Smooth muscle cell (in vitro differentiated cells): ENCODE measurements around the gene SAPCD1. TPM values are rescaled to one million over a fixed set of nuclear protein-coding genes. Genes with fewer than 3 reads are reported as not detected.
"Not testable (repeated sequence)": the region's sequence is repeated elsewhere in the genome, so short reads cannot be mapped to it uniquely, and the experiment has no call there.

Source experiments
- DNase-seq: peaks from one replicate; lab custom pipeline; 2025; ENCODE audit not compliant: unreplicated experiment; lab: John Stamatoyannopoulos, UW
- H2AFZ ChIP-seq: fragments of 200-600 bp; sonication (generic); 2 replicates; pipeline ENCODE4 v1.6.0; 2016; ENCODE audit warnings: antibody characterized with exemption, low read depth, mild to moderate bottlenecking
- H3F3A ChIP-seq: fragments of 200-600 bp; sonication (generic); 2 replicates; pipeline ENCODE4 v1.6.0; 2017; ENCODE audit warnings: antibody characterized with exemption, low read depth
- H3K27ac ChIP-seq: fragments of 200-600 bp; sonication (generic); 2 replicates; pipeline ENCODE4 v1.5.1; 2016; ENCODE audit warnings: low read depth, mild to moderate bottlenecking
- H3K27me3 ChIP-seq: fragments of 200-600 bp; sonication (generic); 2 replicates; pipeline ENCODE4 v1.6.1; 2016; ENCODE audit warnings: low read depth, mild to moderate bottlenecking
- H3K36me3 ChIP-seq: fragments of 200-600 bp; sonication (generic); 2 replicates; pipeline ENCODE4 v1.5.1; 2016; ENCODE audit warnings: low read depth
- H3K4me1 ChIP-seq: fragments of 200-600 bp; sonication (generic); 2 replicates; pipeline ENCODE4 v1.5.1; 2016; ENCODE audit warnings: low read depth
- H3K4me2 ChIP-seq: fragments of 200-600 bp; sonication (generic); 2 replicates; pipeline ENCODE4 v1.6.0; 2016; ENCODE audit warnings: mild to moderate bottlenecking
- H3K4me3 ChIP-seq: fragments of 200-600 bp; sonication (generic); 2 replicates; pipeline ENCODE4 v1.5.1; 2016; ENCODE audit warnings: mild to moderate bottlenecking
- H3K79me2 ChIP-seq: fragments of 200-600 bp; sonication (generic); 2 replicates; pipeline ENCODE4 v1.6.0; 2016; ENCODE audit warnings: low read depth, mild to moderate bottlenecking
- H3K9ac ChIP-seq: fragments of 200-600 bp; sonication (generic); 2 replicates; pipeline ENCODE4 v1.6.0; 2016; ENCODE audit warnings: low read depth
- H3K9me3 ChIP-seq: fragments of 200-600 bp; sonication (generic); replicated peaks from 2 replicates; pipeline ENCODE4 v1.5.1; 2016; ENCODE audit warnings: low read depth
- H4K20me1 ChIP-seq: fragments of 200-600 bp; sonication (generic); 2 replicates; pipeline ENCODE4 v1.6.0; 2016; ENCODE audit warnings: low read depth
- whole genome bisulfite sequencing: methylation state at CpG from one replicate; pipeline ENCODE4 v1.1.7; 2016; ENCODE audit warnings: low lambda C conversion rate; 5-methylcytosine and 5-hydroxymethylcytosine counted together
- polyA plus RNA-seq: library from polyadenylated mRNA; unstranded; fragments of >200 nt; fragmentation: Nextera tagmentation; extraction: Ambion mirVana; gene quantifications from 2 replicates; pipeline ENCODE4 v1.2.1, GENCODE V29; 2016
- small RNA-seq: library from RNA; depleted of rRNA; stranded (forward); fragments of <200 nt; gene quantifications from one replicate; pipeline ENCODE3, GENCODE V24; 2014
- total RNA-seq: library from RNA; depleted of rRNA; stranded (reverse); fragments of >200 nt; gene quantifications from 2 replicates; pipeline ENCODE4 v1.2.3, GENCODE V29; 2014
- TF ChIP-seq, protein P1 (sequence below): fragments of 200-600 bp; sonication (generic); IDR thresholded peaks from 2 replicates; pipeline ENCODE4 v1.5.1; 2017; ENCODE audit warnings: borderline replicate concordance, mild to moderate bottlenecking, antibody characterized with exemption; ENCODE audit not compliant: insufficient read depth, poor library complexity, severe bottlenecking

SAPCD1 gene
- total and polyA plus RNA-seq, 2 experiments from 2014 or later: 1.4 TPM; not detected in 1

GRCh38 chr6:31806470-31807272, 44.2 kb downstream of the SAPCD1 start, which contains the start of gene LSM2:
LSM2 (minus strand) TSS chr6:31806966; CDS start chr6:31806757, 209 bp downstream.
- peak within 1 kb of the TSS; percentile 86 for H3K4me2 ChIP-seq
- H3K4me1 ChIP-seq: peaks cover 4% of the 10 kb centered on the region
- H3K4me3 ChIP-seq: peak within 1 kb of the TSS; percentile 68
- H3K9me3 ChIP-seq: no peaks in the 10 kb centered on the region
- peak within 1 kb of the TSS; percentile 75 for H3K9ac ChIP-seq
- H3K27me3 ChIP-seq: no peaks in the 10 kb centered on the region
- H2AFZ ChIP-seq: peak within 1 kb of the TSS; percentile 67
- H3F3A ChIP-seq: peaks cover 11% of the 10 kb centered on the region
- TF ChIP-seq, protein P1, sequence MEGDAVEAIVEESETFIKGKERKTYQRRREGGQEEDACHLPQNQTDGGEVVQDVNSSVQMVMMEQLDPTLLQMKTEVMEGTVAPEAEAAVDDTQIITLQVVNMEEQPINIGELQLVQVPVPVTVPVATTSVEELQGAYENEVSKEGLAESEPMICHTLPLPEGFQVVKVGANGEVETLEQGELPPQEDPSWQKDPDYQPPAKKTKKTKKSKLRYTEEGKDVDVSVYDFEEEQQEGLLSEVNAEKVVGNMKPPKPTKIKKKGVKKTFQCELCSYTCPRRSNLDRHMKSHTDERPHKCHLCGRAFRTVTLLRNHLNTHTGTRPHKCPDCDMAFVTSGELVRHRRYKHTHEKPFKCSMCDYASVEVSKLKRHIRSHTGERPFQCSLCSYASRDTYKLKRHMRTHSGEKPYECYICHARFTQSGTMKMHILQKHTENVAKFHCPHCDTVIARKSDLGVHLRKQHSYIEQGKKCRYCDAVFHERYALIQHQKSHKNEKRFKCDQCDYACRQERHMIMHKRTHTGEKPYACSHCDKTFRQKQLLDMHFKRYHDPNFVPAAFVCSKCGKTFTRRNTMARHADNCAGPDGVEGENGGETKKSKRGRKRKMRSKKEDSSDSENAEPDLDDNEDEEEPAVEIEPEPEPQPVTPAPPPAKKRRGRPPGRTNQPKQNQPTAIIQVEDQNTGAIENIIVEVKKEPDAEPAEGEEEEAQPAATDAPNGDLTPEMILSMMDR: peak; percentile 31
- no peaks in the 10 kb centered on the region for H4K20me1 ChIP-seq
- DNase-seq: peak; percentile 92
- peaks cover 33% of the 10 kb centered on the region for H3K79me2 ChIP-seq
- no peaks in the 10 kb centered on the region for H3K36me3 ChIP-seq
- H3K27ac ChIP-seq: peak within 1 kb of the TSS; percentile 63
- WGBS: under 1% methylated on average over 37 of the region's 51 CpGs

DNA sequence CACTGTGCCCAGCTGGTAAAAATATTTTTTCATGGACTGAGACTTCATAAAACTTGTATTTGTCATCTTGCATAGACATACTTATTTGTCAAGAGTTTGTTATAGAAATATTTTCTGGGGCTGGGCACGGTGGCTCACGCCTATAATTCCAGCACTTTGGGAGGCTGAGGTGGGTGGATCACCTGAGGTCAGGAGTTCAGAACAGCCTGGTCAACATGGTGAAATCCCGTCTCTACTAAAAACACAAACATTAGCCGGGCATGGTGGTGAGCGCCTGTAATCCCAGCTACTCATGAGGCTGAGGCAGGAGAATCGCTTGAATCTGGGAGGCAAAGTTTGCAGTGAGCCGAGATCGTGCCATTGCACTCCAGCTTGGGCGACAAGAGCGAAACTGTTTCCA, 46.1 kb downstream of the SAPCD1 start:
- DNase-seq, H3K36me3 ChIP-seq, H3K9ac ChIP-seq, H3K4me3 ChIP-seq, H4K20me1 ChIP-seq, H3K4me2 ChIP-seq, H3K4me1 ChIP-seq, H3K9me3 ChIP-seq, H2AFZ ChIP-seq, H3K27me3 ChIP-seq, H3K27ac ChIP-seq: not testable (repeated sequence)
- WGBS: 98% methylated on average over 10 of the region's 10 CpGs
- Histone ChIP-seq H3K79me2 (peaks cover 23% of the 10 kb centered on the region), H3F3A (peaks cover 18% of the 10 kb centered on the region)

DNA sequence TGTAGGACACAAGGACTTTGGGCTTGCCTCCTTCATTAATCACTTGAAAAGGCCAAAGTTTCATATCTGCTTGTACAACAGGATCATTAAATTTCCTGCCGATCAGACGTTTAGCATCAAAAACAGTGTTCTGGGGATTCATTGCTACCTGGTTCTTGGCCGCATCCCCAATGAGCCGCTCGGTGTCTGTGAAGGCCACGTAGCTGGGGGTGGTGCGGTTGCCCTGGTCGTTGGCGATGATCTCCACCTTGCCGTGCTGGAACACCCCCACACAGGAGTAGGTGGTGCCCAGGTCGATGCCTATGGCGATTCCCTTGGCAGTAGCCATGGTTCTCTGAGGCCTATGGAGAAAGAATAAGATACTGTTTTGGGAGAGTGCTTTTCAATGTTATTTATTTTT, 49.2 kb downstream of the SAPCD1 start:
- no peaks in the 10 kb centered on the region for H3K27me3 ChIP-seq
- WGBS: 97% methylated on average over 12 of the region's 12 CpGs

DNA sequence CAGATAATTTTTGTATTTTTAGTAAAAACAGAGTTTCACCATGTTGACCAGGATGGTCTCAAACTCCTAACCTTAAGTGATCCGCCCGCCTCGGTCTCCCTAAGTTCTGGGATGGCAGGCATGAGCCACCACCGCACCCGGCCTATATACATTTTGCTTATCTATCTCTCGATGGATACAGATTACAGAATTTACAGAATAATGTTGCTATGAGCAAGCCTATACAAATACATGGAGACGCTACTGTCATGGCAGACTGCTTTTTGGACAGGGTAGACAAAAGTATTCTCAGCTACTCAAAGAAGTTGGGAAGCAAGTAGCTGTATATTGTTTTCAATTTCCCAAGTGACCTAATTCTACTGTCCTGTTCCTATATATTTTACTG, 51.0 kb downstream of the SAPCD1 start:
- Histone ChIP-seq H4K20me1 (peaks cover 4% of the 10 kb centered on the region), H3K9ac (peak overlapping the region; percentile 7), H3K79me2 (peaks cover 10% of the 10 kb centered on the region), H3K27me3 (no peaks in the 10 kb centered on the region), H3K9me3 (no peaks in the 10 kb centered on the region), H3F3A (peaks cover 16% of the 10 kb centered on the region), H3K4me1 (peaks cover 20% of the 10 kb centered on the region), H3K4me3 (peak overlapping the region; percentile 69), H3K27ac (peak overlapping the region; percentile 95), H3K4me2 (peak overlapping the region; percentile 92), H2AFZ (peak overlapping the region; percentile 69), H3K36me3 (no peaks in the 10 kb centered on the region)
- DNase-seq: no peak
- WGBS: 94% methylated on average over 7 of the region's 7 CpGs
- TF ChIP-seq, protein P1: no peak

More for the DNA sequence above, 49.2 kb downstream of the SAPCD1 start:
- Histone ChIP-seq H3K4me2 (no peak overlapping the region), H3K36me3 (no peaks in the 10 kb centered on the region), H3K4me3 (no peak overlapping the region), H3K9me3 (no peaks in the 10 kb centered on the region), H3K4me1 (peaks cover 15% of the 10 kb centered on the region), H3K9ac (no peak overlapping the region), H3K27ac (no peak overlapping the region), H3K79me2 (no peaks in the 10 kb centered on the region), H4K20me1 (no peaks in the 10 kb centered on the region), H3F3A (peaks cover 24% of the 10 kb centered on the region), H2AFZ (no peak overlapping the region)
- no peak for DNase-seq
- TF ChIP-seq, protein P1: no peak

Small RNA genes within 50 kb of the gene (small RNA-seq; reads per million reads assigned to genes)
- gene LY6G6D (not detected), gene MSH5-SAPCD1 (not detected), gene RF00019 (not detected), gene RNU6-850P (0.11 reads per million), gene SAPCD1 (0.08 reads per million)

Other genes starting within 250 kb of the SAPCD1 start
Only the 30 nearest of the 42 such genes appear.
- gene LST1, start 176.4 kb upstream of the SAPCD1 start, total RNA-seq: not detected in 2 replicates
- gene LST1, start 176.4 kb upstream of the SAPCD1 start, polyA plus RNA-seq: 1.4 and 1.7 TPM in 2 replicates
- not detected in 2 replicates for gene NCR3, start 169.7 kb upstream of the SAPCD1 start, total RNA-seq
- gene NCR3, start 169.7 kb upstream of the SAPCD1 start, polyA plus RNA-seq: 0.22 and 0.48 TPM in 2 replicates
- not detected in 2 replicates for gene AIF1, start 147.4 kb upstream of the SAPCD1 start, total RNA-seq
- not detected in 2 replicates for gene AIF1, start 147.4 kb upstream of the SAPCD1 start, polyA plus RNA-seq
- gene PRRC2A, start 141.9 kb upstream of the SAPCD1 start, total RNA-seq: 44.7 and 47.6 TPM in 2 replicates
- 58.0 and 75.3 TPM in 2 replicates for gene PRRC2A, start 141.9 kb upstream of the SAPCD1 start, polyA plus RNA-seq
- 75.9 and 123 TPM in 2 replicates for gene BAG6, start 110.0 kb upstream of the SAPCD1 start, total RNA-seq
- 74.8 and 85.8 TPM in 2 replicates for gene BAG6, start 110.0 kb upstream of the SAPCD1 start, polyA plus RNA-seq
- 2.3 and 2.7 TPM in 2 replicates for gene APOM, start 106.8 kb upstream of the SAPCD1 start, total RNA-seq
- 1.1 and 2.7 TPM in 2 replicates for gene APOM, start 106.8 kb upstream of the SAPCD1 start, polyA plus RNA-seq
- gene C6orf47, start 101.9 kb upstream of the SAPCD1 start, total RNA-seq: 7.1 and 8.9 TPM in 2 replicates
- gene C6orf47, start 101.9 kb upstream of the SAPCD1 start, polyA plus RNA-seq: 15.5 and 20.1 TPM in 2 replicates
- gene GPANK1, start 97.7 kb upstream of the SAPCD1 start, total RNA-seq: 12.5 and 17.2 TPM in 2 replicates
- gene GPANK1, start 97.7 kb upstream of the SAPCD1 start, polyA plus RNA-seq: 19.6 and 20.1 TPM in 2 replicates
- gene CSNK2B, start 96.6 kb upstream of the SAPCD1 start, total RNA-seq: 228 and 313 TPM in 2 replicates
- gene CSNK2B, start 96.6 kb upstream of the SAPCD1 start, polyA plus RNA-seq: 195 and 226 TPM in 2 replicates
- gene LY6G5B, start 92.7 kb upstream of the SAPCD1 start, total RNA-seq: 1.5 and 7.5 TPM in 2 replicates
- 5.6 and 16.2 TPM in 2 replicates for gene LY6G5B, start 92.7 kb upstream of the SAPCD1 start, polyA plus RNA-seq
- 0.18 and 0.67 TPM in 2 replicates for gene LY6G5C, start 81.6 kb upstream of the SAPCD1 start, total RNA-seq
- 3.8 and 5.2 TPM in 2 replicates for gene LY6G5C, start 81.6 kb upstream of the SAPCD1 start, polyA plus RNA-seq
- 24.9 and 32.8 TPM in 2 replicates for gene ABHD16A, start 59.3 kb upstream of the SAPCD1 start, total RNA-seq
- 39.9 and 40.5 TPM in 2 replicates for gene ABHD16A, start 59.3 kb upstream of the SAPCD1 start, polyA plus RNA-seq
- gene LY6G6F, start 55.8 kb upstream of the SAPCD1 start, total RNA-seq: not detected in 2 replicates
- gene LY6G6F, start 55.8 kb upstream of the SAPCD1 start, polyA plus RNA-seq: not detected in 2 replicates
- gene LY6G6D, start 47.3 kb upstream of the SAPCD1 start, total RNA-seq: not detected in 2 replicates
- not detected in 2 replicates for gene LY6G6D, start 47.3 kb upstream of the SAPCD1 start, polyA plus RNA-seq
- gene LY6G6C, start 40.9 kb upstream of the SAPCD1 start, total RNA-seq: 3.8 and 5.2 TPM in 2 replicates
- 3.9 and 7.2 TPM in 2 replicates for gene LY6G6C, start 40.9 kb upstream of the SAPCD1 start, polyA plus RNA-seq
- 0.09 TPM in 1 of 2 replicates, not detected in the other for gene MPIG6B, start 39.3 kb upstream of the SAPCD1 start, total RNA-seq
- gene MPIG6B, start 39.3 kb upstream of the SAPCD1 start, polyA plus RNA-seq: 1.1 TPM in 1 of 2 replicates, not detected in the other
- 62.9 and 104 TPM in 2 replicates for gene DDAH2, start 33.4 kb upstream of the SAPCD1 start, total RNA-seq
- gene DDAH2, start 33.4 kb upstream of the SAPCD1 start, polyA plus RNA-seq: 122 and 134 TPM in 2 replicates
- 373 and 417 TPM in 2 replicates for gene CLIC1, start 26.1 kb upstream of the SAPCD1 start, total RNA-seq
- gene CLIC1, start 26.1 kb upstream of the SAPCD1 start, polyA plus RNA-seq: 610 and 628 TPM in 2 replicates
- 10.6 and 15.4 TPM in 2 replicates for gene MSH5, start 22.7 kb upstream of the SAPCD1 start, total RNA-seq
- 4.7 and 10.5 TPM in 2 replicates for gene MSH5, start 22.7 kb upstream of the SAPCD1 start, polyA plus RNA-seq
- gene VWA7, start 14.7 kb downstream of the SAPCD1 start, total RNA-seq: 0.22 and 0.58 TPM in 2 replicates
- gene VWA7, start 14.7 kb downstream of the SAPCD1 start, polyA plus RNA-seq: 0.08 and 0.28 TPM in 2 replicates
- 31.9 and 60.8 TPM in 2 replicates for gene VARS1, start 33.1 kb downstream of the SAPCD1 start, total RNA-seq
- gene VARS1, start 33.1 kb downstream of the SAPCD1 start, polyA plus RNA-seq: 76.9 and 80.8 TPM in 2 replicates
- gene LSM2, start 44.3 kb downstream of the SAPCD1 start, total RNA-seq: 62.0 and 91.2 TPM in 2 replicates
- gene LSM2, start 44.3 kb downstream of the SAPCD1 start, polyA plus RNA-seq: 73.6 and 81.6 TPM in 2 replicates
- 0.63 and 0.94 TPM in 2 replicates for gene HSPA1L, start 52.6 kb downstream of the SAPCD1 start, total RNA-seq
- 0.19 and 1.0 TPM in 2 replicates for gene HSPA1L, start 52.6 kb downstream of the SAPCD1 start, polyA plus RNA-seq
- gene HSPA1A, start 52.9 kb downstream of the SAPCD1 start, total RNA-seq: 52.6 and 59.5 TPM in 2 replicates
- gene HSPA1A, start 52.9 kb downstream of the SAPCD1 start, polyA plus RNA-seq: 61.2 and 71.6 TPM in 2 replicates
- gene HSPA1B, start 65.1 kb downstream of the SAPCD1 start, total RNA-seq: 33.6 and 43.1 TPM in 2 replicates
- gene HSPA1B, start 65.1 kb downstream of the SAPCD1 start, polyA plus RNA-seq: 30.7 and 36.7 TPM in 2 replicates
- 40.0 and 47.5 TPM in 2 replicates for gene NEU1, start 100.2 kb downstream of the SAPCD1 start, total RNA-seq
- gene NEU1, start 100.2 kb downstream of the SAPCD1 start, polyA plus RNA-seq: 52.1 and 52.7 TPM in 2 replicates
- gene SLC44A4, start 116.3 kb downstream of the SAPCD1 start, total RNA-seq: 0.72 and 0.85 TPM in 2 replicates
- 0.30 and 0.52 TPM in 2 replicates for gene SLC44A4, start 116.3 kb downstream of the SAPCD1 start, polyA plus RNA-seq
- gene EHMT2, start 135.0 kb downstream of the SAPCD1 start, total RNA-seq: 17.4 and 17.6 TPM in 2 replicates
- gene EHMT2, start 135.0 kb downstream of the SAPCD1 start, polyA plus RNA-seq: 33.9 and 38.9 TPM in 2 replicates
- 0.04 and 0.54 TPM in 2 replicates for gene ZBTB12, start 139.4 kb downstream of the SAPCD1 start, total RNA-seq
- gene ZBTB12, start 139.4 kb downstream of the SAPCD1 start, polyA plus RNA-seq: 0.39 TPM in 1 of 2 replicates, not detected in the other
- gene C2, start 165.1 kb downstream of the SAPCD1 start, total RNA-seq: 0.27 TPM in 1 of 2 replicates, not detected in the other
- 0.37 TPM in 2 replicates for gene C2, start 165.1 kb downstream of the SAPCD1 start, polyA plus RNA-seq